ENCODE results near the gene RAPGEF3.

GRCh38 chr12:47753021-47754001, 5.4 kb downstream of the RAPGEF3 start:
- TF ChIP-seq CTCF (IDR thresholded peaks at IDR 0.05; ENCODE audit: insufficient read depth, low read length) (no peak), POLR2AphosphoS5 (IDR thresholded peaks at IDR 0.05; ENCODE audit: low read depth) (no peak), GABPA (IDR thresholded peaks at IDR 0.05; ENCODE audit: low read depth) (no peak), REST (IDR thresholded peaks at IDR 0.05; ENCODE audit: insufficient replicate concordance, low read depth) (no peak)

Measured in HL-60 (cell line).